Transverse colon (tissue), 4 donors: Measurements from ENCODE around the gene JUP.

ENCODE experiments used
- EP300 ChIP-seq: sonication (generic); formaldehyde crosslinking; IDR thresholded peaks from one replicate; pipeline ENCODE4 v1.6.1; 2017; ENCODE audit warnings: antibody characterized with exemption, low read depth
- POLR2A ChIP-seq: fragments of 450-650 bp; IDR thresholded peaks from one replicate; pipeline ENCODE4 v1.6.1; 2016; ENCODE audit warnings: antibody characterized with exemption, mild to moderate bottlenecking, moderate library complexity
- POLR2AphosphoS5 ChIP-seq, 3 donors: sonication (generic); formaldehyde crosslinking; IDR thresholded peaks; one replicate each; pipeline ENCODE4 v1.6.1; 2016; ENCODE audit warnings: antibody characterized with exemption in 3 of 3
- TF ChIP-seq, protein P1 (sequence below), 5 experiments: fragments of 200-600 bp in 3 of 5; fragments of 450-650 bp in 2 of 5; sonication (generic) in 3 of 5; IDR thresholded peaks; 1 replicate in 2 of 5; 2 replicates in 3 of 5; pipeline ENCODE4 v1.5.1; 2016 to 2017; ENCODE audit warnings: antibody characterized with exemption in 5 of 5, inconsistent platforms in 3 of 5, mild to moderate bottlenecking in 2 of 5, moderate library complexity in 1 of 5

DNA sequence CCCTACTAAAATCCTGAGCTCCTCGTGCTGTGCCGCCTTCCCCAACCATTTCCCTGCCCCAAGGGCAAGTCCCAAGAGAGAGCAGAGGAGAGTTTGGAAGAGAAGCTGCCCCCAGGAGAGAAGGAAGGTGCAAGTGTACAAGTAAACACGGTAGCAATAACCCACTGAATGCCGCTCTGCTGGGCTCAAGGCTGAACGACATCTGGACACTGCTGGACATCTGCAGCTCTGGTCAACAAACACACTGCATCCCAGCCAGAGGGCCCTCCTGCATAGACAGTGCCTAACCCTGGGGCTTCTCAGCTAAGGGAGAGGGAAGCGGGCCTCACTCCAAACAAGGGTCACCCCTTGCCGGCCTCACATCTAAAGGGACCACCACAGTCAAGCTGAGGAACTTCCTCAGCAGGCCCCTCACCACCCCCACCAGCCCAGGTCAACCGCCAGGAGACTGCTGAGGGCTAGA is 12.7 kb downstream of the JUP start:
- TF ChIP-seq POLR2A (no peak), EP300 (no peak), POLR2AphosphoS5 (IDR thresholded peaks at IDR 0.05) (no peak)
- TF ChIP-seq, protein P1, sequence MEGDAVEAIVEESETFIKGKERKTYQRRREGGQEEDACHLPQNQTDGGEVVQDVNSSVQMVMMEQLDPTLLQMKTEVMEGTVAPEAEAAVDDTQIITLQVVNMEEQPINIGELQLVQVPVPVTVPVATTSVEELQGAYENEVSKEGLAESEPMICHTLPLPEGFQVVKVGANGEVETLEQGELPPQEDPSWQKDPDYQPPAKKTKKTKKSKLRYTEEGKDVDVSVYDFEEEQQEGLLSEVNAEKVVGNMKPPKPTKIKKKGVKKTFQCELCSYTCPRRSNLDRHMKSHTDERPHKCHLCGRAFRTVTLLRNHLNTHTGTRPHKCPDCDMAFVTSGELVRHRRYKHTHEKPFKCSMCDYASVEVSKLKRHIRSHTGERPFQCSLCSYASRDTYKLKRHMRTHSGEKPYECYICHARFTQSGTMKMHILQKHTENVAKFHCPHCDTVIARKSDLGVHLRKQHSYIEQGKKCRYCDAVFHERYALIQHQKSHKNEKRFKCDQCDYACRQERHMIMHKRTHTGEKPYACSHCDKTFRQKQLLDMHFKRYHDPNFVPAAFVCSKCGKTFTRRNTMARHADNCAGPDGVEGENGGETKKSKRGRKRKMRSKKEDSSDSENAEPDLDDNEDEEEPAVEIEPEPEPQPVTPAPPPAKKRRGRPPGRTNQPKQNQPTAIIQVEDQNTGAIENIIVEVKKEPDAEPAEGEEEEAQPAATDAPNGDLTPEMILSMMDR (IDR thresholded peaks at IDR 0.05): no peak
